Liver (tissue), 9 donors: ENCODE measurements around the gene C10orf95. TPM values are rescaled to one million over a fixed set of nuclear protein-coding genes. Genes with fewer than 3 reads are reported as not detected.

ENCODE experiments used
- DNase-seq: peaks from one replicate; pipeline ENCODE4 v3.0.0-alpha.2; 2017; ENCODE audit warnings: low spot score
- H3K27ac ChIP-seq, 2 donors: one replicate each; pipeline ENCODE4 v1.7.0; 2013; ENCODE audit warnings: inconsistent platforms in 2 of 2, low read length in 2 of 2, control low read depth in 1 of 2, low read depth in 1 of 2, mild to moderate bottlenecking in 1 of 2
- H3K27me3 ChIP-seq, 4 donors: one replicate each; pipeline versions ENCODE4 v1.6.1 to v1.7.0; 2013; ENCODE audit warnings: low read length in 3 of 4, inconsistent platforms in 1 of 4, mild to moderate bottlenecking in 1 of 4, moderate library complexity in 1 of 4; ENCODE audit not compliant: control insufficient read depth in 4 of 4, insufficient read depth in 4 of 4
- H3K36me3 ChIP-seq, 4 donors: one replicate each; pipeline versions ENCODE4 v1.6.1 to v1.7.0; 2013; ENCODE audit warnings: low read length in 3 of 4, mild to moderate bottlenecking in 3 of 4, low read depth in 1 of 4, moderate library complexity in 1 of 4; ENCODE audit not compliant: control insufficient read depth in 4 of 4, insufficient read depth in 3 of 4
- H3K4me1 ChIP-seq, 4 donors: one replicate each; pipeline versions ENCODE4 v1.6.1 to v1.7.0; 2013; ENCODE audit warnings: low read length in 3 of 4, mild to moderate bottlenecking in 3 of 4, moderate library complexity in 1 of 4; ENCODE audit not compliant: control insufficient read depth in 4 of 4, insufficient read depth in 4 of 4
- H3K4me3 ChIP-seq, 3 donors: one replicate each; pipeline versions ENCODE4 v1.6.1 to v1.7.0; 2013; ENCODE audit warnings: low read length in 3 of 3, control low read depth in 1 of 3, low read depth in 1 of 3, mild to moderate bottlenecking in 1 of 3
- H3K9ac ChIP-seq, 2 donors: one replicate each; pipeline ENCODE4 v1.7.0; 2013; ENCODE audit warnings: low read length in 2 of 2, mild to moderate bottlenecking in 2 of 2, moderate library complexity in 2 of 2, control low read depth in 1 of 2, low read depth in 1 of 2
- H3K9me3 ChIP-seq, 4 donors: one replicate each; pipeline versions ENCODE4 v1.6.1 to v1.7.0; 2013; ENCODE audit warnings: low read length in 3 of 4; ENCODE audit not compliant: control insufficient read depth in 4 of 4
- ATF3 ChIP-seq: IDR thresholded peaks from 2 replicates; pipeline ENCODE4 v1.6.1; 2016; ENCODE audit warnings: antibody characterized with exemption
- CTCF ChIP-seq: fragments of 150-350 bp; IDR thresholded peaks from 2 replicates; pipeline ENCODE4 v1.5.1; 2017; ENCODE audit warnings: improper control_type of control experiment, low read depth, low read length; ENCODE audit not compliant: missing input control
- EGR1 ChIP-seq, 2 donors: IDR thresholded peaks; 2 replicates each; pipeline ENCODE4 v1.6.1; 2016 to 2018; ENCODE audit warnings: antibody characterized with exemption in 2 of 2, low read depth in 2 of 2
- FOXA2 ChIP-seq: IDR thresholded peaks from 2 replicates; pipeline ENCODE4 v1.6.1; 2016; ENCODE audit warnings: antibody characterized with exemption
- GABPA ChIP-seq, 2 donors: IDR thresholded peaks in 1 of 2; conservative IDR thresholded peaks in 1 of 2; 2 replicates each; pipeline ENCODE4 v1.6.1; 2016; ENCODE audit warnings: antibody characterized with exemption in 2 of 2, mild to moderate bottlenecking in 1 of 2, moderate library complexity in 1 of 2
- HNF4G ChIP-seq: IDR thresholded peaks from 2 replicates; pipeline ENCODE4 v1.6.1; 2016; ENCODE audit warnings: antibody characterized with exemption
- JUND ChIP-seq, 2 donors: IDR thresholded peaks; 2 replicates each; pipeline ENCODE4 v1.6.1; 2016; ENCODE audit warnings: antibody characterized with exemption in 2 of 2
- MAX ChIP-seq: IDR thresholded peaks from 2 replicates; pipeline ENCODE4 v1.6.1; 2016; ENCODE audit warnings: antibody characterized with exemption
- NR2F2 ChIP-seq: IDR thresholded peaks from 2 replicates; pipeline ENCODE4 v1.6.1; 2016; ENCODE audit warnings: antibody characterized with exemption
- RAD21 ChIP-seq, 2 donors: IDR thresholded peaks; 2 replicates each; pipeline ENCODE4 v1.6.1; 2016; ENCODE audit warnings: antibody characterized with exemption in 2 of 2, mild to moderate bottlenecking in 2 of 2
- REST ChIP-seq: IDR thresholded peaks from 2 replicates; pipeline ENCODE4 v1.6.1; 2016; ENCODE audit warnings: antibody characterized with exemption, mild to moderate bottlenecking
- RXRA ChIP-seq, 2 donors: IDR thresholded peaks; 2 replicates each; pipeline ENCODE4 v1.6.1; 2017 to 2018; ENCODE audit warnings: antibody characterized with exemption in 2 of 2, mild to moderate bottlenecking in 1 of 2
- SP1 ChIP-seq: IDR thresholded peaks from 2 replicates; pipeline ENCODE4 v1.6.1; 2018; ENCODE audit warnings: antibody characterized with exemption, mild to moderate bottlenecking
- YY1 ChIP-seq: IDR thresholded peaks from 2 replicates; pipeline ENCODE4 v1.6.1; 2016; ENCODE audit warnings: antibody characterized with exemption, mild to moderate bottlenecking
- WGBS: extraction: QIAGEN DNeasy Blood & Tissue Kit; methylation state at CpG from one replicate; pipeline ENCODE4 v1.1.7; 2013; 5-methylcytosine and 5-hydroxymethylcytosine counted together
- polyA plus RNA-seq, 2 donors: library from polyadenylated mRNA; stranded (reverse) in 1 of 2; unstranded in 1 of 2; fragments of 200-250 nt in 1 of 2; fragments of >200 nt in 1 of 2; fragmentation: Nextera tagmentation in 1 of 2; extraction: Ambion mirVana in 1 of 2; gene quantifications; one replicate each; pipeline versions ENCODE4 v1.2.1 to v1.2.3, GENCODE V29; 2013 to 2015
- total RNA-seq, 2 donors: library from RNA; depleted of rRNA; stranded (reverse); fragments of >200 nt; gene quantifications; one replicate each; pipeline ENCODE4 v1.2.3, GENCODE V29; 2014
- donor health status: healthy.
- donor health status: healthy.
- donor health status: healthy.
- donor health status: healthy.
- donor health status: healthy.

C10orf95 gene
- total and polyA plus RNA-seq, 4 donors = 0.09 to 0.24 TPM; not detected in 2

- Histone ChIP-seq H3K36me3 (peaks cover 0 to 7% (median under 1%) of the 10 kb centered on the region in 4 donors), H3K9ac (no peak overlapping the region), H3K27me3 (peaks cover 0 to 18% (median 4%) of the 10 kb centered on the region in 4 donors), H3K27ac (no peak overlapping the region), H3K9me3 (no peaks in the 10 kb centered on the region), H3K4me3 (no peak overlapping the region), H3K4me1 (peaks cover 2 to 8% (median 5%) of the 10 kb centered on the region in 4 donors)
- TF ChIP-seq JUND (IDR thresholded peaks at IDR 0.05) = no peak
- no peak for TF ChIP-seq YY1
- no peak for TF ChIP-seq ATF3
- TF ChIP-seq RAD21 (IDR thresholded peaks at IDR 0.05) = no peak
- no peak for TF ChIP-seq NR2F2
- no peak for TF ChIP-seq MAX
- no peak for TF ChIP-seq HNF4G
- no peak for TF ChIP-seq SP1
- TF ChIP-seq RXRA (IDR thresholded peaks at IDR 0.05) = no peak
- TF ChIP-seq FOXA2 = no peak
- 95% methylated on average over 2 of the region's 2 CpGs for WGBS
- no peak for DNase-seq
These were observed 44.5 kb downstream of the C10orf95 start for GRCh38 chr10:102406815-102407214.

GRCh38 chr10:102405632-102406031, 45.7 kb downstream of the C10orf95 start:
- no peak overlapping the region for H3K4me3 ChIP-seq
- H3K27ac ChIP-seq = no peak overlapping the region
- H3K9me3 ChIP-seq = no peaks in the 10 kb centered on the region
- peaks cover 2 to 8% (median 5%) of the 10 kb centered on the region in 4 donors for H3K4me1 ChIP-seq
- DNase-seq = no peak
- peaks cover 0 to 18% (median 2%) of the 10 kb centered on the region in 4 donors for H3K36me3 ChIP-seq
- peaks cover 0 to 8% (median 2%) of the 10 kb centered on the region in 4 donors for H3K27me3 ChIP-seq
- H3K9ac ChIP-seq = no peak overlapping the region
- TF ChIP-seq REST (no peak), RAD21 (IDR thresholded peaks at IDR 0.05) (no peak), ATF3 (no peak), HNF4G (no peak), GABPA (IDR thresholded peaks at IDR 0.05 in 1 of 2, conservative IDR thresholded peaks at IDR 0.05 in 1 of 2) (no peak), NR2F2 (no peak), EGR1 (IDR thresholded peaks at IDR 0.05; ENCODE audit: low read depth in 2 of 2) (no peak), CTCF (no peak), SP1 (no peak), MAX (no peak)
- WGBS = 81% methylated on average over 6 of the region's 6 CpGs
